ENCODE results near the gene POU2F3.

- TF ChIP-seq EGR1 (IDR thresholded peaks at IDR 0.05), result no peak
- no peak for TF ChIP-seq TAF1 (IDR thresholded peaks at IDR 0.05; ENCODE audit: low read depth)
- TF ChIP-seq MAX (IDR thresholded peaks at IDR 0.05), result no peak
- TF ChIP-seq TEAD4 (IDR thresholded peaks at IDR 0.05), result no peak
- TF ChIP-seq FOXM1 (IDR thresholded peaks at IDR 0.05; ENCODE audit: borderline replicate concordance, low read depth), result no peak
- TF ChIP-seq REST (IDR thresholded peaks at IDR 0.05; ENCODE audit: low read depth), result no peak
- TF ChIP-seq USF1 (IDR thresholded peaks at IDR 0.05), result no peak
- TF ChIP-seq CEBPB (IDR thresholded peaks at IDR 0.05), result no peak
These were observed 42.0 kb upstream of the POU2F3 start for GRCh38 chr11:120197977-120198376.
